ENCODE measurements around the gene DDIT3. TPM values are rescaled to one million over a fixed set of nuclear protein-coding genes. Genes with fewer than 3 reads are reported as not detected.

The DDIT3 gene
- total and polyA plus RNA-seq, 4 donors, result 4.7 to 30.2 (median 16.2) TPM

DNA sequence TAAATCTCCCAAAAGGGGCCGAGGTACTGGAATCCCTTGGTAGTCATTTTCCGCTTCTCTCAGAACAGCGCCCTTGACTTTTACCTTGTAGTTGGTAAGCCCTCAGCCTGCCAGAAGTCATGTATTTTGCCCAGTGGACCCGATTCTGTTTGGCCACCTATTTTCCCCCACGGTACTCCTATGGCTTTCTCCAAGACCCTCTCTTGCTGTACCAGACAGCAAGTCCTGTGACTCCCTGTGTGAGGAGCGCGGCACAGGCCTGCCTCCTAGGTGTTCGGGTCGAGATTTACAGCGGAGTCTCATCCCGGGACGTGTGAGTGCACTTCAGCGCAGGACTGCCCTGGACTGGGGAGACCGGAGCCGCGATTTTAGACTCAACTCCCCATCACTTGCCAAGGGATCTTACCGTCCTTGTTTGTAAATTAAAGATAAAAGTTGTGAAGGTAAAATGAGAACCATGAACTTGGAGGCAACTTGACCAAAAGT, 1.3 kb upstream of the DDIT3 start:
- peak; percentile 57 for DNase-seq (ENCODE audit: low spot score)
- Histone ChIP-seq H3K9ac (ENCODE audit: low read depth in 1 of 2, low read length in 2 of 2) (peak overlapping the region; percentile 46 to 92), H3K9me3 (ENCODE audit: control insufficient read depth in 4 of 4, low read length in 3 of 4) (no peaks in the 10 kb centered on the region), H3K27me3 (ENCODE audit: control insufficient read depth in 4 of 4, insufficient read depth in 4 of 4, low read length in 3 of 4) (no peaks in the 10 kb centered on the region), H3K4me1 (ENCODE audit: control insufficient read depth in 4 of 4, insufficient read depth in 4 of 4, low read length in 3 of 4) (peaks cover 10 to 58% (median 37%) of the 10 kb centered on the region in 4 donors), H3K36me3 (ENCODE audit: control insufficient read depth in 4 of 4, insufficient read depth in 3 of 4, low read depth in 1 of 4, low read length in 3 of 4) (peaks cover 6 to 23% (median 15%) of the 10 kb centered on the region in 4 donors), H3K27ac (ENCODE audit: low read depth in 1 of 2, low read length in 2 of 2) (peak overlapping the region; percentile 92 to 95), H3K4me3 (ENCODE audit: low read depth in 1 of 3, low read length in 3 of 3) (no peak overlapping the region)
- TF ChIP-seq NR2F2 (IDR thresholded peaks at IDR 0.05) (no peak), RXRA (IDR thresholded peaks at IDR 0.05) (no peak), HNF4G (IDR thresholded peaks at IDR 0.05) (no peak), EGR1 (IDR thresholded peaks at IDR 0.05; ENCODE audit: low read depth in 2 of 2) (no peak), SP1 (IDR thresholded peaks at IDR 0.05) (no peak), GABPA (IDR thresholded peaks at IDR 0.05 in 1 of 2, conservative IDR thresholded peaks at IDR 0.05 in 1 of 2) (no peak), HNF4A (conservative IDR thresholded peaks at IDR 0.05) (no peak), RAD21 (IDR thresholded peaks at IDR 0.05) (no peak)
- TF ChIP-seq, protein P1, sequence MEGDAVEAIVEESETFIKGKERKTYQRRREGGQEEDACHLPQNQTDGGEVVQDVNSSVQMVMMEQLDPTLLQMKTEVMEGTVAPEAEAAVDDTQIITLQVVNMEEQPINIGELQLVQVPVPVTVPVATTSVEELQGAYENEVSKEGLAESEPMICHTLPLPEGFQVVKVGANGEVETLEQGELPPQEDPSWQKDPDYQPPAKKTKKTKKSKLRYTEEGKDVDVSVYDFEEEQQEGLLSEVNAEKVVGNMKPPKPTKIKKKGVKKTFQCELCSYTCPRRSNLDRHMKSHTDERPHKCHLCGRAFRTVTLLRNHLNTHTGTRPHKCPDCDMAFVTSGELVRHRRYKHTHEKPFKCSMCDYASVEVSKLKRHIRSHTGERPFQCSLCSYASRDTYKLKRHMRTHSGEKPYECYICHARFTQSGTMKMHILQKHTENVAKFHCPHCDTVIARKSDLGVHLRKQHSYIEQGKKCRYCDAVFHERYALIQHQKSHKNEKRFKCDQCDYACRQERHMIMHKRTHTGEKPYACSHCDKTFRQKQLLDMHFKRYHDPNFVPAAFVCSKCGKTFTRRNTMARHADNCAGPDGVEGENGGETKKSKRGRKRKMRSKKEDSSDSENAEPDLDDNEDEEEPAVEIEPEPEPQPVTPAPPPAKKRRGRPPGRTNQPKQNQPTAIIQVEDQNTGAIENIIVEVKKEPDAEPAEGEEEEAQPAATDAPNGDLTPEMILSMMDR (IDR thresholded peaks at IDR 0.05; ENCODE audit: low read depth, low read length, missing input control), result no peak
- TF ChIP-seq, protein P2, sequence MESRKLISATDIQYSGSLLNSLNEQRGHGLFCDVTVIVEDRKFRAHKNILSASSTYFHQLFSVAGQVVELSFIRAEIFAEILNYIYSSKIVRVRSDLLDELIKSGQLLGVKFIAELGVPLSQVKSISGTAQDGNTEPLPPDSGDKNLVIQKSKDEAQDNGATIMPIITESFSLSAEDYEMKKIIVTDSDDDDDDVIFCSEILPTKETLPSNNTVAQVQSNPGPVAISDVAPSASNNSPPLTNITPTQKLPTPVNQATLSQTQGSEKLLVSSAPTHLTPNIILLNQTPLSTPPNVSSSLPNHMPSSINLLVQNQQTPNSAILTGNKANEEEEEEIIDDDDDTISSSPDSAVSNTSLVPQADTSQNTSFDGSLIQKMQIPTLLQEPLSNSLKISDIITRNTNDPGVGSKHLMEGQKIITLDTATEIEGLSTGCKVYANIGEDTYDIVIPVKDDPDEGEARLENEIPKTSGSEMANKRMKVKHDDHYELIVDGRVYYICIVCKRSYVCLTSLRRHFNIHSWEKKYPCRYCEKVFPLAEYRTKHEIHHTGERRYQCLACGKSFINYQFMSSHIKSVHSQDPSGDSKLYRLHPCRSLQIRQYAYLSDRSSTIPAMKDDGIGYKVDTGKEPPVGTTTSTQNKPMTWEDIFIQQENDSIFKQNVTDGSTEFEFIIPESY (IDR thresholded peaks at IDR 0.05), result no peak
- TF ChIP-seq, protein P3, sequence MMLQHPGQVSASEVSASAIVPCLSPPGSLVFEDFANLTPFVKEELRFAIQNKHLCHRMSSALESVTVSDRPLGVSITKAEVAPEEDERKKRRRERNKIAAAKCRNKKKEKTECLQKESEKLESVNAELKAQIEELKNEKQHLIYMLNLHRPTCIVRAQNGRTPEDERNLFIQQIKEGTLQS (IDR thresholded peaks at IDR 0.05), result no peak
- TF ChIP-seq, protein P4, sequence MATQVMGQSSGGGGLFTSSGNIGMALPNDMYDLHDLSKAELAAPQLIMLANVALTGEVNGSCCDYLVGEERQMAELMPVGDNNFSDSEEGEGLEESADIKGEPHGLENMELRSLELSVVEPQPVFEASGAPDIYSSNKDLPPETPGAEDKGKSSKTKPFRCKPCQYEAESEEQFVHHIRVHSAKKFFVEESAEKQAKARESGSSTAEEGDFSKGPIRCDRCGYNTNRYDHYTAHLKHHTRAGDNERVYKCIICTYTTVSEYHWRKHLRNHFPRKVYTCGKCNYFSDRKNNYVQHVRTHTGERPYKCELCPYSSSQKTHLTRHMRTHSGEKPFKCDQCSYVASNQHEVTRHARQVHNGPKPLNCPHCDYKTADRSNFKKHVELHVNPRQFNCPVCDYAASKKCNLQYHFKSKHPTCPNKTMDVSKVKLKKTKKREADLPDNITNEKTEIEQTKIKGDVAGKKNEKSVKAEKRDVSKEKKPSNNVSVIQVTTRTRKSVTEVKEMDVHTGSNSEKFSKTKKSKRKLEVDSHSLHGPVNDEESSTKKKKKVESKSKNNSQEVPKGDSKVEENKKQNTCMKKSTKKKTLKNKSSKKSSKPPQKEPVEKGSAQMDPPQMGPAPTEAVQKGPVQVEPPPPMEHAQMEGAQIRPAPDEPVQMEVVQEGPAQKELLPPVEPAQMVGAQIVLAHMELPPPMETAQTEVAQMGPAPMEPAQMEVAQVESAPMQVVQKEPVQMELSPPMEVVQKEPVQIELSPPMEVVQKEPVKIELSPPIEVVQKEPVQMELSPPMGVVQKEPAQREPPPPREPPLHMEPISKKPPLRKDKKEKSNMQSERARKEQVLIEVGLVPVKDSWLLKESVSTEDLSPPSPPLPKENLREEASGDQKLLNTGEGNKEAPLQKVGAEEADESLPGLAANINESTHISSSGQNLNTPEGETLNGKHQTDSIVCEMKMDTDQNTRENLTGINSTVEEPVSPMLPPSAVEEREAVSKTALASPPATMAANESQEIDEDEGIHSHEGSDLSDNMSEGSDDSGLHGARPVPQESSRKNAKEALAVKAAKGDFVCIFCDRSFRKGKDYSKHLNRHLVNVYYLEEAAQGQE (IDR thresholded peaks at IDR 0.05), result no peak
- whole genome bisulfite sequencing, result 50% methylated on average over 17 of the region's 17 CpGs

DNA sequence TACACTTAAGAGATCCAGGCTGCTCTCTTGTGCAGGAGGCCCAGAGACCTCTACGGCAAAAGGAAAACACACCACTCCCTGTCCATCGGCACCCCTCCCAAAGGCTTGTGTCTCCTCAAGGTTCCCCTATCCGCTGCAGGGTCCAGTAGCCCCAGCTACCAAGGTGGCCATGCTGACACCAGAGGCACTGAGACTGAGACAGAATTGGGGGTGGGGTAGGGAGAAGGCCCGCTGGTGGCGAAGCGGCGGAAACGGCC, 590 bp downstream of the DDIT3 start:
- H3K4me1 ChIP-seq (ENCODE audit: control insufficient read depth in 4 of 4, insufficient read depth in 4 of 4, low read length in 3 of 4), result peaks cover 10 to 54% (median 33%) of the 10 kb centered on the region in 4 donors
- peak overlapping the region; percentile 88 to 98 (median 97) for H3K4me3 ChIP-seq (ENCODE audit: low read depth in 1 of 3, low read length in 3 of 3)
- under 1% methylated on average over 8 of the region's 8 CpGs for WGBS
- TF ChIP-seq GABPA (IDR thresholded peaks at IDR 0.05 in 1 of 2, conservative IDR thresholded peaks at IDR 0.05 in 1 of 2) (no peak), YY1 (IDR thresholded peaks at IDR 0.05) (no peak), HNF4G (IDR thresholded peaks at IDR 0.05) (no peak), FOXA2 (IDR thresholded peaks at IDR 0.05) (no peak), FOXA1 (IDR thresholded peaks at IDR 0.05) (no peak), EGR1 (IDR thresholded peaks at IDR 0.05; ENCODE audit: low read depth in 2 of 2) (no peak), SP1 (IDR thresholded peaks at IDR 0.05) (no peak), NR2F2 (IDR thresholded peaks at IDR 0.05) (no peak), RXRA (IDR thresholded peaks at IDR 0.05) (no peak), RAD21 (IDR thresholded peaks at IDR 0.05) (no peak), TAF1 (conservative IDR thresholded peaks at IDR 0.05) (no peak)
- TF ChIP-seq, protein P4 (IDR thresholded peaks at IDR 0.05), result no peak
- TF ChIP-seq, protein P5, sequence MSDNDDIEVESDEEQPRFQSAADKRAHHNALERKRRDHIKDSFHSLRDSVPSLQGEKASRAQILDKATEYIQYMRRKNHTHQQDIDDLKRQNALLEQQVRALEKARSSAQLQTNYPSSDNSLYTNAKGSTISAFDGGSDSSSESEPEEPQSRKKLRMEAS (IDR thresholded peaks at IDR 0.05), result no peak
- TF ChIP-seq, protein P1 (IDR thresholded peaks at IDR 0.05; ENCODE audit: low read depth, low read length, missing input control), result no peak
- TF ChIP-seq, protein P3 (IDR thresholded peaks at IDR 0.05), result no peak

More for the DNA sequence above, 590 bp downstream of the DDIT3 start:
- Histone ChIP-seq H3K27ac (ENCODE audit: low read depth in 1 of 2, low read length in 2 of 2) (peak overlapping the region; percentile 94 to 95), H3K9ac (ENCODE audit: low read depth in 1 of 2, low read length in 2 of 2) (peak overlapping the region; percentile 80 to 89), H3K36me3 (ENCODE audit: control insufficient read depth in 4 of 4, insufficient read depth in 3 of 4, low read depth in 1 of 4, low read length in 3 of 4) (peaks cover 3 to 33% (median 29%) of the 10 kb centered on the region in 4 donors), H3K9me3 (ENCODE audit: control insufficient read depth in 4 of 4, low read length in 3 of 4) (no peaks in the 10 kb centered on the region), H3K27me3 (ENCODE audit: control insufficient read depth in 4 of 4, insufficient read depth in 4 of 4, low read length in 3 of 4) (no peaks in the 10 kb centered on the region)
- no peak for DNase-seq (ENCODE audit: low spot score)
